Ureter (tissue), 1 donor: ENCODE measurements around the gene B3GAT2. TPM values are rescaled to one million over a fixed set of nuclear protein-coding genes. Genes with fewer than 3 reads are reported as not detected.
"Not testable (repeated sequence)": the region's sequence is repeated elsewhere in the genome, so short reads cannot be mapped to it uniquely, and the experiment has no call there.

Source experiments
- DNase-seq: peaks from one replicate; pipeline ENCODE4 v3.0.0-alpha.2; 2020; ENCODE audit warnings: low spot score
- total RNA-seq: library from RNA; stranded (reverse); gene quantifications from one replicate; pipeline ENCODE4 v1.2.4, GENCODE V29; 2023
- donor health status: DM: yes; HTN: yes; CAD: no.

Gene B3GAT2, protein sequence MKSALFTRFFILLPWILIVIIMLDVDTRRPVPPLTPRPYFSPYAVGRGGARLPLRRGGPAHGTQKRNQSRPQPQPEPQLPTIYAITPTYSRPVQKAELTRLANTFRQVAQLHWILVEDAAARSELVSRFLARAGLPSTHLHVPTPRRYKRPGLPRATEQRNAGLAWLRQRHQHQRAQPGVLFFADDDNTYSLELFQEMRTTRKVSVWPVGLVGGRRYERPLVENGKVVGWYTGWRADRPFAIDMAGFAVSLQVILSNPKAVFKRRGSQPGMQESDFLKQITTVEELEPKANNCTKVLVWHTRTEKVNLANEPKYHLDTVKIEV
- total RNA-seq = not detected

DNA sequence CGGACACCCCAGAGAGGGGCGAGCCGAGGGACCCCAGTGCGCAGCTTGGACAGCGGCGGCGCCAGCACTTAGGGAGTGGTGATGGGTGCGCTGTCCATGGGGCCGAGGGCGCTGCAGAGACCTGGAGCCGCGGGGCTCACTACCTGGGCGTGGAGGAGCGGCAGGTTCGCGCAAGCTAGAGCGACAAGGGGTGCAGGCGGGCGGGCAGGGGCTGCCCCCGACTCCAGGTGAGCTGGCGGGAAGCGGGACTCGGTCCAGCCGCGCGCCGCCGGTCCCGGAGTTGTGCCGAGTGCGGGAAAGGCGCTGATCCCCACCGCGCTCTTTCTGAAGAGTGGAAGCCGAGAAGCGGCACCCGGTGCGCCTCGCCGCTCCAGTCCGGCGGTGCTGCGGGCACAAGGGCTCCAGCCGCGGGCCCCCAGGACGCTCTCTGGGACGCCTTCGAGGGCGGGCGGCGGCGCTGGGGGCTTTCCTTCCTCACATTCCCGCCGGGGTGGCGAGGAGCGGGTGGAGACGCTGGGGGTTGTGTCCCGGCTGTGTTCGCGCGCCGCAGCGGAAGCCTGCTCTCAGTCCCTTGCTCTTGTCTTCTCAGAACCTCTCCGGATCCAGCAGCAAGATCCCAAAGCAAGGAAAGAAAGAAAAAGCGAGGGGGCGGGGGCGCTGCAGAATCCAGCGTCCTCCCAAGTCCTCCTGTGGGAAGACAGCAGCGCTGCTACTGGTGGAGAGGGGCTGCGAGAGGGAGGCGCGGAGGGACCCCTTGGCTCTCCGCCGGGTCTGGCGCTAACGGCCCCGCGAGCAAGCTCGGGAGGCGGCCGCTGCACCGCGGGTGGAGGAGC, at the start of gene B3GAT2:
Gene B3GAT2 (minus strand): TSS at position 610 of the 833 bp plus-strand sequence. CDS start 631 bp downstream, outside the sequence.
- DNase-seq = no peak

DNA sequence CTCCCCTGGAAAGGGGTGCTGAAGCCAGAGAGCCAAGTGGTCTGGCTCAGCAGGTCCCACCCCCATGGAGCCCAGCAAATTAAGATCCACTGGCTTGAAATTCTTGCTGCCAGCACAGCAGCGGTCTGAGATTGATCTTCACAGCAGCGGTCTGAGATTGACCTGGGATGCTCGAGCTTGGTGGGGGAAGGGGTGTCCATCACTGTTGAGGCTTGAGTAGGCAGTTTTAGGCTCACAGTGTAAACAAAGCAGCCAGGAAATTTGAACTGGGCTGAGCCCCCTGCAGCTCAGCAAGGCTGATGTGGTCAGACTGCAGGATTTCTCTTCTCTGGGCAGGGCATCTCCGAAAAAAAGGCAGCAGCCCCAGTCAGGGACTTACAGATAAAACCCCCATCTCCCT, 41.3 kb upstream of the B3GAT2 start:
- DNase-seq = no peak

DNA sequence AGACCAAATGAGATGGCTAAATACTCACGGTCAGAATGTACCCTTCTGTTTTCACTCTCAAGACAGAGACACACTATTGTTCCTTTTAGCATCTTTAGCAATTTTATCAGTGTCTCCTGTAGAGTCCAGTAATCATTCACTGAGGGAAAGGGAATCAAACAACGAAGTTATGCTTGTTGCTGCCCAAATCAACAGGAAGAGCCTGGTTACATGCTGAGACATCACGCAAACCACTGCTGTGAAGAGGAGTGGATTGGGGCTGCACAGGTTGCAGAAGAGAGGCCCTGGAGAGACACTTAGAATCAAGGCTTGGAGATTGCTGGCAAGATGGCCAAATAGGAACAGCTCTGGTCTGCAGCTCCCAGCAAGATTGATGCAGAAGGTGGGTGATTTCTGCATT, 40.5 kb upstream of the B3GAT2 start:
- no peak for DNase-seq

DNA sequence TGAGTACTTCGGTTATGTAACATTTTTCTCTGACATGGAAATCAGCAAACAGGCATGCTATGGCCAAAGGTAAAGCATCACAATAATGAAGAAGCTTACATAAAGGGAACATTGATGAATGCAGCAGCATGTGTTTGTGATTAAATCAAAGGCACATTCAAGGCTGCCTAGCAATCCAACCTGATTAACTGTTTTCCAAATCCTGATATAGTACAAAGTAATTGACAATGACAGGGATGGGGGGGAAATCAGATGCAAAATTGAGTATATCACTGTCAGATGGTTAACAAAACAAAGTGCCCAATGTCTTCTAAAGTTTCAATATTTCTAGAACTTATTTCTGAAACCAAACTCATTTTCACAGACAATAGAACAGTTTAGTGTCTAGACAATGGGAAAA, 39.2 kb upstream of the B3GAT2 start:
- no peak for DNase-seq

DNA sequence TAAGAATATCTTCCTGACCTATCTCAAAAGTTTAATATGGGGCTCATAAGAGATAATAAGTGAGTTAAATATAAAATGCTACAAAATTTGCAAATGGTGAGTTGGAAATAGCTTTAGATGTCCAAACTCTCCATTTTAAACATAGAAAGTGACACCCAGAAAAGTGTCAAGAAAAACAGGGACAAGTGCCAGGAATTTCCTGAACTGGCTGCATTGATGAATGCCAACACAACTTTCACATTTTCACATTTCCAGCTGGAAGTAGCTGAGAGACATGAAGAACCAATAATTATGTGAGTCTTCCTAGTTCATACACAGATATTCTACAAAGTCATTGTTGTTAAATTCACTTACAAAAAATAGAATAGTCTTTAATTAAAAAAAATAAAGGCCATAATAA, 38.6 kb upstream of the B3GAT2 start:
- DNase-seq = no peak

DNA sequence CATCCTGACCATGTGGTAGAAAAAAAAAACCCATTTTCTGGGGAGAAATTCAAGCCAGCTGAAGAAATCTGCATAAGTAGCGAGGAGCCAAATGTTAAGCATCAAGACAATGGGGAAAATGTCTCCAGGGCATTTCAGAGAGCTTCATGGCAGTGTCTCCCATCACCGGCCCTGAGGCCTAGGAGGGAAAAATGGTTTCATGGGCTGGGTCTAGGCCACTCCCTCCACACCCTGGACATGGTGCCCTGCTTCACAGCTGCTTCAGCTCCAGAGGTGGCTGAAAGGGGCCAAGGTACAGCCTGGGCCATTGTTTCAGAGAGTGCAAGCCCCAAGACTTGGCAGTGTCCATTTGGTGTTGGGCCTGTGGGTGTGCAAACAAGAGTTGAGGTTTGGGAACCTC, 34.4 kb upstream of the B3GAT2 start:
- no peak for DNase-seq

DNA sequence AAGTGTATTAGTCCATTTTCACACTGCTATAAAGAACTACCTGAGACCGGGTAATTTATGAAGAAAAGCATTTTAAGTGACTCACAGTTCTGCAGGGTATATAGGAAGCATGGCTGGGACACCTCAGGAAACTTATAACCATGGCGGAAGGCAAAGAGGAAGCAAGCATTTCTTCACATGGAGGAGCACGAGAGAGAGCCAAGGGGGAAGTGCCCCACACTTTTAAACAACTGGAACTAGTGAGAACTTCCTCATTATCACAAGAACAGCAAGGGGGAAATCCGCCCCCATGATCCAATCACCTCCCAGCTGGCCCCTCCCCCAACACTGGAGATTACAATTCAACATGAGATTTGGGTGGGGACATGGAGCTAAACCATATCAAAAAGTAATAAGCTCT, 28.3 kb upstream of the B3GAT2 start:
- DNase-seq = no peak

DNA sequence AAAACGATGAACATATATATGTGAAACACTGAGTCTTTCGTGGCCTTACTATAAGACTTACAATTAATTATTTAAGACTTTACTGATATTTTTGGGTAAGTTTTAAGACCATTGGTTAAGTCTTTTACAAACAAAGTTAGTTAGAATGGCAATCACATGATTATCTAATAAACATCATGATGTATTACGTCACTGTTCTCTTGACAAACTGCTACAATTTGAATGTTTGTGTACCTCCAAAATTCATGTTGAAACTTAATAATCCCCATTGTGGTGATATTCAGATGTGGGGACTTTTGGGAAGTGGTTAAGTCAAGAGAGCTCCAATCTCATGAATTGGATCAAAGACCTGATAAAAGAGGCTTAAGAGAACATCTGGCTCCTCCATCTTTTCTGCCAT, 25.9 kb upstream of the B3GAT2 start:
- no peak for DNase-seq

DNA sequence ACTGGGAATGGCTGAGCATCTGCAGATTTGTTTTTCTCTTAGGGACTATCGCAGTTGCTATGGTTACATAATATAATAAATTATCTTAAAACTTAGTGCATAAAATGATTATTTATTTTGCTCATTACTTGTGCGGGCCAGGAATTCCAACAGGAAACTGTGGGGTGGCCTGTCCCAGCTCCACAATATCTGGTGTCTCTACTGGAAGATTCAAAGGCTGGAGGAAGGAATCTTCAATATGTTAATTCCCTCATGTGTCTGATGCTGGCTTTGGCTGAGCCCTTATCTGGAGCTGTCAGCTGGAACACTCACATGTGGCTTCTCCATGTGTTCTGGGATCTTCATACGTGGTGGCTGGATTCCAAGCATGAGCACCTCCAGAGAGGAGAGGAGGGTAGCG, 23.9 kb upstream of the B3GAT2 start:
- DNase-seq = no peak

DNA sequence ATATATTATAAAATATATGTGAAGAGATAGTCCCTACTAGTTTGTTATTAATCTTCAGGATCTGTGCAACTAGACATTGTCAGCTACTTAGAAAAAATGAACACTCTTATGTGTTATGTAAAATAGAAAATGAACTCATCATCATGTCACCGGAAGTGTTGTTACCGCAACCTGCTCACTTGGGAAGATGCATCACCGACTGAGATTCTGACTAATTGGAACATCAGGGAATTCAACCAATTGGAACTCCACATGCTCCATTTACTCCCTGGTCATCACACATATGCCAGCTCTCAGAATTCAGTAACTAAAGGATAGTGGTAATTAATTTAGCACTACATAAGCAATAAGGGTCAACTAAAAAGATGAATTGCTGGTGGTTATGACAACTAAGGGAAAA, 16.7 kb upstream of the B3GAT2 start:
- DNase-seq = no peak

DNA sequence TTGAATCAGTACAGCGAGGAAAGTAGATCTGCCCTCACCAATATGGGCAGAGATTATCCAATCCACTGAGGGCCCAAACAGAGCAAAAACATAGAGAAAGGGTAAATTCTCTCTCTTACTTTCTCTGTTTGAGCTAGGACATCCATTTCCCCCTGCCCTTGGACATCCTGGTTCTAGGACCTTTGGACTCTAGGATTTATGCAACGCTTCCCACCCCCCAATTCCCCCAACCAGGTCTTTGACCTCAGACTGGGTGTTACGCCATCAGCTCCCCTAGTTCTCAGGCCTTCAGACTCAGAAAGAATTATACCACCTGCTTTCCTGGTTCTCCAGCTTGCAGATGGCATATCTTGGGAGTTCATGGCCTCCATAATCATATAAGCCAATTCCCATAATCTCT, 10.2 kb upstream of the B3GAT2 start:
- DNase-seq = no peak

DNA sequence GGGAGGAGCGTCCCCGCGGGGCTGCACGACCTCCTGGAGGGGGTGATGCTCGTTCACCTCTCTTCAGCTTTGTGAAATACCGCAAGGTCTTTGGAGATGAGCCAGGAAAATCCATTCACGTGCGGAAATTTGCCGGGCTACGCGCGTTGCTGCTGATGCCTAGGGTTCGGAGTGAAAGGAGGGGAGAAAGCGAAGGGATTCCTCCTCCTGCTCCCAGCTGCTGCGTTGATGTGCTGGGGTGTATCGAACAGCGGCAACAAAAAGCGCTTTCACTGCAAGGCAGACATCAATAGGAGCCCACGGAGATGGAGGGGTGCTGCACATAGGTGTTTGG, 391 bp upstream of the B3GAT2 start:
- DNase-seq = no peak

DNA sequence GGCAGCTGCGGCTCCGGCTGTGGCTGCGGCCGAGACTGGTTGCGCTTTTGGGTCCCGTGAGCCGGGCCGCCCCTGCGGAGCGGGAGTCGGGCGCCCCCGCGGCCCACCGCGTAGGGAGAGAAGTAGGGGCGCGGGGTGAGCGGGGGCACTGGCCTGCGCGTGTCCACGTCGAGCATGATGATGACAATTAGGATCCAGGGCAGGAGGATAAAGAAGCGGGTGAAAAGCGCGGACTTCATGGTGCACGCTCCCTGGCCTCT, 739 bp downstream of the B3GAT2 start:
- no peak for DNase-seq

DNA sequence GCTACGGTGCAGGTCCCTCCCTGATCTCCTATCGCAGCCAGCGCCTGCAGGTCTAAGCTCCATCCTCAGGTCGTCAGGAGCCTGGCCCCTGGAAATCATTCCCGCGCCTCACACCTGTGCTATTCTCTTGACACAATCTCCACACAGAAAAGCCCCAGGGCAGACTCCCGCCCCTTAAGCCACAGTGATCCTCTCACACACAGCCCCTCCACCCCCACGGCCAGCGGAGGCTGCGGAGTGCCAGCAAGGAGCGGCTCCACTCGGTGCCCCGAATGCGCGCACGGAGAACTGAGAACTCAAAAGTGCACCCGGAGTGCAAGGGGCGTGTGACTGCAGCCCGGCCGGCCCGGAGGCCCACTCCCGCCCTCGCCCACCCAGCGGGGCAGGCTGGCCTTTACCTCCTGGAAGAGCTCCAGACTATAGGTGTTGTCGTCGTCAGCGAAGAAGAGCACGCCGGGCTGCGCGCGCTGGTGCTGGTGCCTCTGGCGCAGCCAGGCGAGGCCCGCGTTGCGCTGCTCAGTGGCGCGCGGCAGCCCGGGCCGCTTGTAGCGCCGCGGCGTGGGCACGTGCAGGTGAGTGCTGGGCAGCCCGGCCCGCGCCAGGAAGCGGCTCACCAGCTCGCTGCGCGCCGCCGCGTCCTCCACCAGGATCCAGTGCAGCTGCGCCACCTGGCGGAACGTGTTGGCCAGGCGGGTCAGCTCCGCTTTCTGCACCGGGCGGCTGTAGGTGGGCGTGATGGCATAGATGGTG, 1.2 kb downstream of the B3GAT2 start:
- DNase-seq = peak; percentile 83

DNA sequence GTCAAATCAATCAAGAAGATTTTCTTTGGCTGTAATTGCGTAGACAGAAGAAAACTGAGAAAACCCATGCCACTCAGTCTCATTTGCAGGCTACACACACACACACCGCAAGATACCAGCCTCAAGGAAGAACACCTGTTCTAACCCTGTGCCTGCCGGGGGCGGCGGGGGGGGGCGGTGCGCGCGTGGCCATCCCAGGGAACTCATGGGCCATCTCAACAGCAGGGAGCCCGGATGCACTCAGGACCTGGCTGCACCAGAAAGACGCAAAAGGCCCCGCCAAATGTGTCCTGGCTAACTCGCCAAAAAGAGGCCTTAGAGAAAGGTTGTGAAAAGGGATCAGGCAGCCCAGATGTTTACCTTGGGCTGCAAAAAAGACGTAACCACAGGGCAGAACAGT, 2.1 kb downstream of the B3GAT2 start:
- no peak for DNase-seq

DNA sequence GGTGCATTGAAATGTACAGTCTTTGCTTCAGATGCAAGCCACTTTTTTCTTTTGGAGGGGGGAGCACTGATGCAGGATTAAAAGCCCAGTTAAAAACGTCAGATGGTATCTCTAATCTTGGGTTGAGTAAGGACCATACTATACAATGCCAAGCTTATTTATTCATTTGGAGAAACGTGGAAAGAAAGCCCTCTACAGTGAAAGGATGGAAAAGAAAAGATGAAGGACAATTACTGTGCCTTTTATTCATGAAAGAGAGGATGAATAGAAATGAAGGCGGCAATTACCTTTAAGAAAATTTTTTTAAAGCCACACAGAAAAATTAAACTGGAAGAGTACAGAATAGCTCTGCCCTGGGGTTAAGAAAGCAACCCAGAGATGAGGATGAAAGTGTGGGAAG, 2.7 kb downstream of the B3GAT2 start:
- DNase-seq = no peak

DNA sequence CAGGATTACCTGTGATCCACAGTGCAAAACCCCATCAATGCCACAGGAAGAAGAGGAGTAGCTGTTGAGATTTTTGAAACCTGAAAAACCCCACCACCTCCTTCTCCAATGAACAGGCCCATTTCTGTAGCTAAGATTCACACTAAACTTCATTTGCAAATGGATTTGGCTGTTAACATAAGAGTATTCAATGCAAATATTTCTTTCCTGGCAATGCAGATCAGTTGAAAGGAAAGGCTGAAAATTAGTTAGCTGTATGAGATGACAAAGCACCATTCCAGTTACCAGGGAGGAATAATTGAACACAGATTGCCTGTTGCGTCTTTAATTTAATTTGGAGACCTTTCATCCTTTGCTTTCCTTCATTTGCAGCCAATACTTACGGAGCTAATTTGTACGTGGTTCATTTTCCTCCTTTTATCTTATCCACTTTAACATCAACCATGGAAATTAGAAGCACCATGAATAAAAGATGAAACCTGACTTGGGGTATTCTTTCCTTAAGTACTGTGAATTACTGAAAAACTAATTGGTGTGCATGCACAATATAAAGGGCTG, 4.2 kb downstream of the B3GAT2 start:
- no peak for DNase-seq

DNA sequence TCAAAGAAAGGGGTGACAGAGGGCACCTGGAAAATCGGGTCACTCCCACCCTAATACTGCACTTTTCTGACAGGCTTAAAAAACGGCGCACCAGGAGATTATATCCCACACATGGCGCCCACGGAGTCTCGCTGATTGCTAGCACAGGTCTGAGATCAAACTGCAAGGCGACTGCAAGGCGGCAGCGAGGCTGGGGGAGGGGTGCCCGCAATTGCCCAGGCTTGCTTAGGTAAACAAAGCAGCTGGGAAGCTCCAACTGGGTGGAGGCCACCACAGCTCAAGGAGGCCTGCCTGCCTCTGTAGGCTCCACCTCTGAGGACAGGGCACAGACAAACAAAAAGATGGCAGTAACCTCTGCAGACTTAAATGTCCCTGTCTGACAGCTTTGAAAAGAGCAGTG, 12.5 kb downstream of the B3GAT2 start:
- not testable (repeated sequence) for DNase-seq

DNA sequence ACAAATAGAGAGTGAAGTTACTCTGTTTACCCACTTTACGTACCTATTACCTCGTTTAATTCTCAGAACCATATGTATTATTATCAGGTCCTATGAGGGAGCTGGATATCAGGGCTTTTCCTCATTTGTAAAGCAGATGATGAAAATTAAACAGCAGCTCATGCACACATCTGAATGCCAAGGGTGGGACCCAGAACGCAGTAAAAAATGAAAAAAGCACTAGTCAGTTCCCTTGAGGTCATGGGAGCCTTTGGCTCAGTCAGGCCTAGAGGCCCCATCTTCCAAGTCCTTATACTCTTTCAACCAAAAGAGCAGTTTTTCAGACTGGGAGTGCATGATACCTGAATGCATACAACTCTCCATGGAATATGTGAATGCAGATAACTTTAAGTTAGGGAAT, 23.0 kb downstream of the B3GAT2 start:
- no peak for DNase-seq

DNA sequence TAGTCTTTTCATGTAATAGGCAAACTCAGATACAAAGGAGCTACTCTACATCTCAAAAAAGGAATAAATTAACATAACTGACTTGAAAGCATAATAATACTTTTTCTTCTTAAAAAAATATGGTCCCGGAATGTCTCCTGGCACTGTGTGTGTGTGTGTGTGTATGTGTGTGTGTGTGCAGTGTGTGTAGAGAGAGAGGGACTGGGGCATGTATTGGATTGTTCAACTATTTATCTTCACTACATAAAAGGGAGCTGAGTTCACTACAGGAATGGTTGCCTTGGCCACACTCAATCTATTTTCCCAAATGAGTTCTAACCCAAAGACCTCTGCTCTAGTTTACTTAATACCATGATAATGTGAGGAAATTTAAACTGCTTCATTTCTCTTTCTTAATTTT, 51.1 kb downstream of the B3GAT2 start:
- no peak for DNase-seq

DNA sequence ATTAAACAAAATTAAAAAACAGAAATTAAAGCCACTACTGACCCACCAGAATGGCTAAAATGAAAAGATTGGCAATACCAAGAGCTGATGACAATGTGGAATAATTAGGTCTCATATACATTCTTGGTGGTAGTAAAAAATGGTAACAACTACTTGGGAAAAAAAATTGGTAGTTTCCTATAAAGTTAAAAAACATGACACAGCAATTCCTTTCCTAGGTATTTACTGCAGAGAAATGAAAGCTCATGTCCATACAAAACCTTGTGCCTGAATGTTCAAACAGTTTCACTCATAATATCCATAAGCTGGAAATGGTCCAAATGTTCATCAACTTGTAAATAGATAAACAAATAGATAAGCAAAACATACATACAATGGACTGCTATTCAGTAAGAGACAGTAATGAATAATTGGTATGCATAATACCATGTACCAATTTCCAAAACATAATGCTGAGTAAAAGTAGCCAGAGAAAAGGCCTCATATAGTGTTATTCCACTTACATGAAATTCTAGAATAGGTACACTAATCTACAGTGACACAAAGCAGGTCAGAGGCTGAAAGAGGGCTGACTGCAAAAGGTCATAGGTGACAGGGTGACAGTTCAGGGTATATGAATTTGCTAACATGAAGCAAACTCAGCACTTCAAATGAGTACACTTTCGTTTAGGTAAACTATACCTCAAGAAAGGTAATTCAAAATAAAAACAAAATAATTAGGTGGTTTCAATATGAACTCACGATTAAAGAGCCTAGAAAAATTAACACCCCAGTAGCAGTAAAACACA, 53.0 kb downstream of the B3GAT2 start:
- no peak for DNase-seq

DNA sequence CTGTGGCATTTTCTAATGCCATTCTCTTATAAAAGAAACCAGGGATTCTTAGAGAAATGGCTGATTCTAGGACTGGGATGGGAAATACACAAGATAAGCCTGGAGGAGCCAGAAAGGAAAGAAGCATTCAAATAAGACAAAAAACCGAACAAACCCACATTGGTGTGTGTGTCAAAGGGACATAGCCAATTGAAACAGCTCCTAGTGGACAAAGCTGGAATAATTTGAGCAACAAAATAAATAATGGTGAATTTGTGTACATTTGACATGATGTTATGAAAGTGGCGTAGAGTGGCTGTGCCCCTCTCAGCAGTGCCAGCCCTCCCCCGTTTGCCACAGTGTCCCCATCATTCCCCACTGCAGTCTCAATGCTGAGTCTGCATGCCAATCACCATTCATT, 55.5 kb downstream of the B3GAT2 start:
- DNase-seq = no peak
